ENCODE results near the gene MMP1. TPM values are rescaled to one million over a fixed set of nuclear protein-coding genes. Genes with fewer than 3 reads are reported as not detected.

The MMP1 gene
- total RNA-seq, 2 donors from 2014 or later, result 1.2 TPM; not detected in 1

GRCh38 chr11:102791271-102792036, 6.5 kb downstream of the MMP1 start:
- Histone ChIP-seq H3K27ac (no peak overlapping the region), H3K4me1 (replicated peaks) (no peaks in the 10 kb centered on the region), H3K4me3 (no peak overlapping the region), H3K36me3 (no peaks in the 10 kb centered on the region), H3K9me3 (no peaks in the 10 kb centered on the region), H3K27me3 (replicated peaks; ENCODE audit: insufficient read depth) (no peaks in the 10 kb centered on the region)
- no peak for DNase-seq (ENCODE audit: low spot score)
- intact Hi-C loops (cut with DNase I), result no loop called here
- 75% methylated on average over 4 of the region's 4 CpGs for WGBS
- TF ChIP-seq POLR2AphosphoS5 (IDR thresholded peaks at IDR 0.05) (no peak), POLR2A (IDR thresholded peaks at IDR 0.05) (no peak)
- TF ChIP-seq, protein P1, sequence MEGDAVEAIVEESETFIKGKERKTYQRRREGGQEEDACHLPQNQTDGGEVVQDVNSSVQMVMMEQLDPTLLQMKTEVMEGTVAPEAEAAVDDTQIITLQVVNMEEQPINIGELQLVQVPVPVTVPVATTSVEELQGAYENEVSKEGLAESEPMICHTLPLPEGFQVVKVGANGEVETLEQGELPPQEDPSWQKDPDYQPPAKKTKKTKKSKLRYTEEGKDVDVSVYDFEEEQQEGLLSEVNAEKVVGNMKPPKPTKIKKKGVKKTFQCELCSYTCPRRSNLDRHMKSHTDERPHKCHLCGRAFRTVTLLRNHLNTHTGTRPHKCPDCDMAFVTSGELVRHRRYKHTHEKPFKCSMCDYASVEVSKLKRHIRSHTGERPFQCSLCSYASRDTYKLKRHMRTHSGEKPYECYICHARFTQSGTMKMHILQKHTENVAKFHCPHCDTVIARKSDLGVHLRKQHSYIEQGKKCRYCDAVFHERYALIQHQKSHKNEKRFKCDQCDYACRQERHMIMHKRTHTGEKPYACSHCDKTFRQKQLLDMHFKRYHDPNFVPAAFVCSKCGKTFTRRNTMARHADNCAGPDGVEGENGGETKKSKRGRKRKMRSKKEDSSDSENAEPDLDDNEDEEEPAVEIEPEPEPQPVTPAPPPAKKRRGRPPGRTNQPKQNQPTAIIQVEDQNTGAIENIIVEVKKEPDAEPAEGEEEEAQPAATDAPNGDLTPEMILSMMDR (IDR thresholded peaks at IDR 0.05), result no peak

DNA sequence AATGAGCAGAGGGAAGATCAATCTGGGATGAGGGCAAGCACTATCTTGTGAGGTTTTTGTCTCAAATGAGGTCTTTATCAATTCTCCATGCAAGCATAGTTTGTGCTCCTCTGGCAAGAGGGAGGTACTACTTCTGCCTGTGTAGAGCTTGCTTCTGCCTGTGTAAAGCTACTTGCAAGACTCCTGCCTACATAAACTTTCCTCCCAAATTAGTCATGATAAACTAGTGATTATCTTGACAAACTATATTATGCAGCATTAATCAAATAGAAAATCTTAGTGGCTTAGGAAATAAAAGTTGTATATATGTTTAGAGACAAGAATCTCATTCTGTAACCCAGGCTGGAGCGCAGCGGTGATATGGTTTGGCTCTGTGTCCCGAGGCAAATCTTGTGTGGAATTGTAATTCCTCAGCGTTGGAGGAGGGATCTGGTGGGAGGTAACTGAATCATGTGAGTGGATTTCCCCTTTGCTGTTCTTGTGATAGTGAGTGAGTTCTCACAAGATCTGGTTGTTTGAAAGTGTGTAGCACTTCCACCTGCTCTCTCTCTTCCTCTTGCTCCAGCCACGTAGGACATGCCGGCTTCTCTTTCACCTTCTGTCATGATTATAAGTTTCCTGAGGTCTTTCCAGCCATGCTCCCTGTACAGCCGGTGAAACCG, 9.5 kb downstream of the MMP1 start:
- Histone ChIP-seq H3K4me1 (replicated peaks) (no peaks in the 10 kb centered on the region), H3K27ac (no peak overlapping the region), H3K36me3 (no peaks in the 10 kb centered on the region), H3K27me3 (replicated peaks; ENCODE audit: insufficient read depth) (no peaks in the 10 kb centered on the region), H3K4me3 (no peak overlapping the region), H3K9me3 (no peaks in the 10 kb centered on the region)
- no peak for DNase-seq (ENCODE audit: low spot score)
- 77% methylated on average over 8 of the region's 8 CpGs for WGBS
- TF ChIP-seq, protein P1 (IDR thresholded peaks at IDR 0.05), result no peak
- TF ChIP-seq POLR2A (IDR thresholded peaks at IDR 0.05) (no peak), POLR2AphosphoS5 (IDR thresholded peaks at IDR 0.05) (no peak)
- intact Hi-C loops (cut with DNase I), result no loop called here

GRCh38 chr11:102784380-102784779, 13.6 kb downstream of the MMP1 start:
- no peak for DNase-seq (ENCODE audit: low spot score)
- WGBS, result 66% methylated on average over 3 of the region's 3 CpGs
- H3K4me3 ChIP-seq, result no peak overlapping the region

DNA sequence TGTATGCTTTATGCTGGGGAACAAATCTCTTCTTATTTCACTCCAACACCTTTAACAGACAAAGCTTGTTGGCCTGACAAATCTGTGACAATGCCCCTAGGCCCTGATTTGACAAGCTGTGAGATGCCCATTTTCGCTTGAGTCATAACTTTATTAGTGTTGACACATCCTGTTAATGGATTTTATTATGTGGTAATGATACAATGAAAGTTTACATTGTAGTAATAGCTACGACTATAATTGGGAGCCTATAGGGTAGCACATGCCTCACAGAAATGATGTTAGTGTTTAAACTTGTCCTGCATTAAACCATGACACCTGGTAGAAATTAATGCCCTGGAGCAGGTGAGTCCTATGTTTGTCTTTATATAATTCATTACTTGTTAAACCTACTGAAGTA, 14.2 kb downstream of the MMP1 start:
- Histone ChIP-seq H3K36me3 (no peaks in the 10 kb centered on the region), H3K27ac (no peak overlapping the region), H3K4me3 (no peak overlapping the region), H3K4me1 (replicated peaks) (no peaks in the 10 kb centered on the region), H3K9me3 (no peaks in the 10 kb centered on the region), H3K27me3 (replicated peaks; ENCODE audit: insufficient read depth) (no peaks in the 10 kb centered on the region)
- no peak for DNase-seq (ENCODE audit: low spot score)
- WGBS, result 44% methylated on average over 2 of the region's 2 CpGs
- TF ChIP-seq POLR2A (IDR thresholded peaks at IDR 0.05) (no peak), POLR2AphosphoS5 (IDR thresholded peaks at IDR 0.05) (no peak)
- TF ChIP-seq, protein P1 (IDR thresholded peaks at IDR 0.05), result no peak
- intact Hi-C loops (cut with DNase I), result no loop called here

More at GRCh38 chr11:102784380-102784779, 13.6 kb downstream of the MMP1 start:
- Histone ChIP-seq H3K36me3 (no peaks in the 10 kb centered on the region), H3K27ac (no peak overlapping the region), H3K27me3 (replicated peaks; ENCODE audit: insufficient read depth) (no peaks in the 10 kb centered on the region), H3K4me1 (replicated peaks) (no peaks in the 10 kb centered on the region), H3K9me3 (no peaks in the 10 kb centered on the region)
- TF ChIP-seq, protein P1 (IDR thresholded peaks at IDR 0.05), result no peak
- TF ChIP-seq POLR2A (IDR thresholded peaks at IDR 0.05) (no peak), POLR2AphosphoS5 (IDR thresholded peaks at IDR 0.05) (no peak)
- intact Hi-C loops (cut with DNase I), result no loop called here
